H1 (cell line): ENCODE data around the gene KCNC1. TPM values are rescaled to one million over a fixed set of nuclear protein-coding genes. Genes with fewer than 3 reads are reported as not detected.

Experiments
- CTCF ChIA-PET: fragments of 300-600 bp; sonication (Branson Sonifier 250); formaldehyde crosslinking; loops from one replicate; lab custom pipeline; 2021; ENCODE audit not compliant: partially characterized antibody; lab: Charles Lee
- POLR2A ChIA-PET: fragments of 300-600 bp; sonication (Branson Sonifier 250); formaldehyde crosslinking; loops from one replicate; lab custom pipeline; 2021; ENCODE audit warnings: inconsistent platforms; ENCODE audit not compliant: partially characterized antibody; lab: Charles Lee
- DNase-seq, 2 experiments: peaks; one replicate each; pipeline versions ENCODE4 v3.0.0 to v3.0.0-alpha.2; 2010 to 2022; ENCODE audit warnings: low spot score in 2 of 2, low read depth in 1 of 2, mixed read lengths in 1 of 2
- FAIRE-seq: peaks from 2 replicates; lab custom pipeline; 2011; peaks lifted over from hg19 to GRCh38; lab: Jason Lieb, UNC
- H2AFZ ChIP-seq: 2 replicates; pipeline ENCODE4 v1.8.1; 2012; ENCODE audit warnings: low read length, inconsistent platforms
- H2AK5ac ChIP-seq: 2 replicates; pipeline ENCODE4 v1.6.1; 2013; ENCODE audit warnings: low read depth, low read length
- H2BK120ac ChIP-seq: replicated peaks from 2 replicates; pipeline ENCODE3; 2013; ENCODE audit warnings: low read depth, low read length, inconsistent platforms
- H2BK12ac ChIP-seq: 2 replicates; pipeline ENCODE4 v1.6.1; 2013; ENCODE audit warnings: low read depth, low read length
- H2BK15ac ChIP-seq: 2 replicates; pipeline ENCODE4 v1.6.1; 2013; ENCODE audit warnings: low read length
- H2BK20ac ChIP-seq: 2 replicates; pipeline ENCODE4 v1.6.1; 2013; ENCODE audit warnings: low read length
- H2BK5ac ChIP-seq: 2 replicates; pipeline ENCODE4 v1.6.1; 2013; ENCODE audit warnings: low read depth, low read length
- H3K14ac ChIP-seq: 2 replicates; pipeline ENCODE4 v1.6.1; 2013; ENCODE audit warnings: inconsistent platforms; ENCODE audit not compliant: insufficient read length
- H3K18ac ChIP-seq: 2 replicates; pipeline ENCODE4 v1.6.1; 2013; ENCODE audit warnings: low read length; ENCODE audit errors: extremely low read depth
- H3K23ac ChIP-seq: 2 replicates; pipeline ENCODE4 v1.6.1; 2013; ENCODE audit warnings: inconsistent platforms; ENCODE audit not compliant: insufficient read length
- H3K23me2 ChIP-seq: 2 replicates; pipeline ENCODE4 v1.6.1; 2013; ENCODE audit warnings: low read depth, low read length
- H3K27ac ChIP-seq: 2 replicates; pipeline ENCODE4 v1.6.1; 2011; ENCODE audit warnings: low read depth, low read length, inconsistent platforms
- H3K27me3 ChIP-seq, 4 experiments: replicated peaks in 1 of 4; 1 replicate in 1 of 4; 2 replicates in 3 of 4; pipeline versions ENCODE4 v1.6.1 to v1.8.1; 2011 to 2013; ENCODE audit warnings: low read length in 3 of 4, mild to moderate bottlenecking in 3 of 4, inconsistent platforms in 2 of 4, mixed read lengths in 2 of 4, moderate library complexity in 1 of 4; ENCODE audit not compliant: control insufficient read depth in 3 of 4, insufficient read depth in 3 of 4; ENCODE audit errors: extremely low read depth in 1 of 4
- H3K36me3 ChIP-seq, 4 experiments: 2 replicates each; pipeline versions ENCODE4 v1.6.1 to v1.8.1; 2011 to 2013; ENCODE audit warnings: mild to moderate bottlenecking in 4 of 4, low read length in 3 of 4, moderate library complexity in 2 of 4, control low read depth in 1 of 4, inconsistent platforms in 1 of 4; ENCODE audit not compliant: insufficient read depth in 4 of 4, control insufficient read depth in 2 of 4
- H3K4ac ChIP-seq: replicated peaks from 2 replicates; pipeline ENCODE3; 2013; ENCODE audit warnings: low read length, low read depth, mixed read lengths, inconsistent platforms; ENCODE audit not compliant: insufficient read length
- H3K4me1 ChIP-seq, 4 experiments: replicated peaks in 1 of 4; 1 replicate in 1 of 4; 2 replicates in 3 of 4; pipeline versions ENCODE4 v1.6.1 to v1.8.1; 2011 to 2013; ENCODE audit warnings: low read length in 3 of 4, inconsistent platforms in 2 of 4, mixed read lengths in 1 of 4; ENCODE audit not compliant: insufficient read depth in 4 of 4, control insufficient read depth in 3 of 4
- H3K4me2 ChIP-seq, 2 experiments: 2 replicates each; pipeline versions ENCODE4 v1.6.1 to v1.8.1; 2011 to 2013; ENCODE audit warnings: low read depth in 2 of 2, low read length in 2 of 2, control low read depth in 1 of 2, inconsistent platforms in 1 of 2, mild to moderate bottlenecking in 1 of 2; ENCODE audit not compliant: insufficient read depth in 1 of 2
- H3K4me3 ChIP-seq, 4 experiments: fragments of 200-600, 300-600 bp in 1 of 4; sonication (generic), shearing (Covaris generic), sonication (Bioruptor Twin) in 1 of 4; 2 replicates each; pipeline versions ENCODE4 v1.5.1 to v1.8.1; 2011 to 2016; ENCODE audit warnings: low read length in 4 of 4, low read depth in 3 of 4, control low read depth in 2 of 4, inconsistent platforms in 2 of 4, mild to moderate bottlenecking in 2 of 4, mixed read lengths in 1 of 4, moderate library complexity in 1 of 4; ENCODE audit not compliant: insufficient read depth in 2 of 4; ENCODE audit errors: extremely low read depth in 1 of 4
- H3K56ac ChIP-seq: replicated peaks from 2 replicates; pipeline ENCODE3; 2013; ENCODE audit warnings: low read depth, mild to moderate bottlenecking, mixed read lengths, low read length, inconsistent platforms; ENCODE audit not compliant: insufficient read length
- H3K79me1 ChIP-seq: 2 replicates; pipeline ENCODE4 v1.6.1; 2013; ENCODE audit warnings: low read depth, low read length, control low read depth
- H3K79me2 ChIP-seq, 2 experiments: 2 replicates each; pipeline versions ENCODE4 v1.6.1 to v1.8.1; 2012 to 2013; ENCODE audit warnings: low read length in 2 of 2, mild to moderate bottlenecking in 2 of 2, inconsistent platforms in 1 of 2; ENCODE audit not compliant: insufficient read depth in 2 of 2, control insufficient read depth in 1 of 2
- H3K9ac ChIP-seq, 4 experiments: replicated peaks in 1 of 4; 1 replicate in 1 of 4; 2 replicates in 3 of 4; pipeline versions ENCODE4 v1.6.1 to v1.8.1; 2011 to 2013; ENCODE audit warnings: low read depth in 3 of 4, low read length in 3 of 4, control low read depth in 2 of 4, mild to moderate bottlenecking in 2 of 4, moderate library complexity in 2 of 4, inconsistent platforms in 1 of 4; ENCODE audit errors: extremely low read depth in 1 of 4
- H3K9me3 ChIP-seq, 2 experiments: 2 replicates each; pipeline versions ENCODE4 v1.6.1 to v1.8.1; 2012 to 2013; ENCODE audit warnings: mild to moderate bottlenecking in 2 of 2, moderate library complexity in 2 of 2, control low read depth in 1 of 2, inconsistent platforms in 1 of 2, low read depth in 1 of 2, low read length in 1 of 2, mixed read lengths in 1 of 2; ENCODE audit not compliant: insufficient read depth in 2 of 2
- H4K20me1 ChIP-seq, 2 experiments: replicated peaks in 1 of 2; 2 replicates each; pipeline versions ENCODE3 to v1.8.1; 2011 to 2013; ENCODE audit warnings: inconsistent platforms in 2 of 2, low read length in 2 of 2, mild to moderate bottlenecking in 1 of 2; ENCODE audit not compliant: insufficient read depth in 2 of 2, control insufficient read depth in 1 of 2
- H4K5ac ChIP-seq: 2 replicates; pipeline ENCODE4 v1.6.1; 2013; ENCODE audit warnings: low read length, low read depth, mixed read lengths, inconsistent platforms; ENCODE audit not compliant: insufficient read length
- H4K8ac ChIP-seq: 2 replicates; pipeline ENCODE4 v1.8.0; 2013; ENCODE audit warnings: mild to moderate bottlenecking, moderate library complexity, low read length, inconsistent platforms; ENCODE audit not compliant: insufficient read depth; ENCODE audit errors: extremely low read depth
- H4K91ac ChIP-seq: replicated peaks from 2 replicates; pipeline ENCODE3; 2013; ENCODE audit warnings: low read length, mixed read lengths, inconsistent platforms; ENCODE audit not compliant: insufficient read length
- ATF2 ChIP-seq: IDR thresholded peaks from 2 replicates; pipeline ENCODE4 v1.6.1; 2012; ENCODE audit warnings: low read length, inconsistent platforms
- CEBPB ChIP-seq: IDR thresholded peaks from 2 replicates; pipeline ENCODE4 v1.6.1; 2012; ENCODE audit warnings: low read depth, low read length
- GTF2F1 ChIP-seq: IDR thresholded peaks from 2 replicates; pipeline ENCODE4 v1.6.1; 2012; ENCODE audit warnings: low read depth, low read length, improper control_type of control experiment, borderline replicate concordance
- HDAC2 ChIP-seq, 2 experiments: fragments of 300-600 bp in 1 of 2; sonication (generic) in 1 of 2; IDR thresholded peaks; 2 replicates each; pipeline ENCODE4 v1.6.1; 2011 to 2012; ENCODE audit warnings: low read depth in 2 of 2, low read length in 2 of 2, mild to moderate bottlenecking in 2 of 2, moderate library complexity in 2 of 2, borderline replicate concordance in 1 of 2, inconsistent platforms in 1 of 2
- JUN ChIP-seq: IDR thresholded peaks from 2 replicates; pipeline ENCODE4 v1.6.1; 2011; ENCODE audit warnings: low read depth, mild to moderate bottlenecking, improper control_type of control experiment, low read length
- JUND ChIP-seq: IDR thresholded peaks from 2 replicates; pipeline ENCODE4 v1.6.1; 2011; ENCODE audit warnings: mild to moderate bottlenecking, improper control_type of control experiment, low read length
- MAX ChIP-seq: IDR thresholded peaks from 2 replicates; pipeline ENCODE4 v1.6.1; 2012; ENCODE audit warnings: inconsistent platforms
- RAD21 ChIP-seq, 2 experiments: IDR thresholded peaks in 1 of 2; conservative IDR thresholded peaks in 1 of 2; 2 replicates each; pipeline ENCODE4 v1.6.1; 2011; ENCODE audit warnings: low read depth in 2 of 2, low read length in 2 of 2, improper control_type of control experiment in 1 of 2, inconsistent platforms in 1 of 2, mild to moderate bottlenecking in 1 of 2, moderate library complexity in 1 of 2
- SP2 ChIP-seq: IDR thresholded peaks from 2 replicates; pipeline ENCODE4 v1.6.1; 2012; ENCODE audit warnings: mild to moderate bottlenecking, low read length, inconsistent platforms
- TAF1 ChIP-seq: IDR thresholded peaks from 2 replicates; pipeline ENCODE4 v1.6.1; 2011; ENCODE audit warnings: mild to moderate bottlenecking, low read depth, low read length
- USF2 ChIP-seq: IDR thresholded peaks from 2 replicates; pipeline ENCODE4 v1.6.1; 2011; ENCODE audit warnings: low read length, improper control_type of control experiment
- WGBS, 2 experiments: shearing (Covaris generic) in 1 of 2; methylation state at CpG; one replicate each; pipeline versions ENCODE4 v1.1.6 to v1.1.7; 2013 to 2015; ENCODE audit warnings: low lambda C conversion rate in 2 of 2, mixed read lengths in 2 of 2, inconsistent platforms in 1 of 2, low coverage in 1 of 2, missing lambda C conversion rate in 1 of 2; ENCODE audit not compliant: insufficient replicate concordance in 2 of 2, insufficient coverage in 1 of 2, insufficient read length in 1 of 2; ENCODE audit errors: extremely low coverage in 1 of 2, missing lambda C conversion rate in 1 of 2; 5-methylcytosine and 5-hydroxymethylcytosine counted together
- polyA plus RNA-seq, 7 experiments: library from polyadenylated mRNA; depleted of rRNA in 3 of 7; stranded (reverse) in 5 of 7; unstranded in 2 of 7; fragments of >200 nt in 5 of 7; fragments of 200-250 nt in 2 of 7; gene quantifications; 1 replicate in 5 of 7; 2 replicates in 1 of 7; 4 replicates in 1 of 7; pipeline versions ENCODE4 v1.2.1 to v1.2.3, GENCODE V29; 2011 to 2013; ENCODE audit warnings: missing spikeins in 2 of 7, mixed read lengths in 2 of 7
- total RNA-seq: library from RNA; stranded (reverse); fragmentation: NEBNext Ultra II Directional; extraction: Animal tissue kit (Norgen Biotek cat#: 25700); gene quantifications from 2 replicates; pipeline ENCODE4 v1.2.1, GENCODE V29; 2021

KCNC1 gene
- total and polyA plus RNA-seq, 2 of the 8 experiments (the other 6 are each of a cell fraction or from before 2014, with no cell fraction given) = 0.11 to 0.26 TPM

DNA sequence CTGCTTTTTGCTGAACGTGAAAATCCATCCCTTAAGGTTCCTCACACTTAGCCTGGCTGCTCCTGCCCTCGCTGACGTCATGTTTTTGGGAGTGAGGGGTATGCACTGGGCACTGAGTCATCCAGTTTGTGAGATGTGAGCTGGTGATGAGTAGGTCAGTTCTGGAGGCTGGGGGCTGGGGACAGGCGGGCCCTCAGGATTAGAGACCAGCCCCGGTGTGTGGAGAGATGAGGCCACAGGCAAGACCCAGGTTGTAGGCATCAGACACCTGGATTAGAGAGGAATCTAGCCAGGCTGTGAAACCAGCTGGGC lies 9.2 kb downstream of the KCNC1 start:
- H2BK12ac ChIP-seq = no peak overlapping the region
- CTCF ChIA-PET = interaction anchor here (1.3 to 16.5 kb wide), 10 partner anchors 8 to 235 kb away, joined by 3 to 290 read pairs (median 9); partner anchors contain the start of genes KCNC1 and MYOD1
- H3K27me3 ChIP-seq = peaks cover 0 to 6% (median 2%) of the 10 kb centered on the region in 4 experiments; a peak in 5 of 7 replicates
- H3K4ac ChIP-seq = no peak overlapping the region
- POLR2A ChIA-PET = no interaction called here
- H2AK5ac ChIP-seq = no peak overlapping the region
- no peak overlapping the region for H2BK15ac ChIP-seq
- H2BK120ac ChIP-seq = no peak overlapping the region
- H3K18ac ChIP-seq = no peak overlapping the region
- no peak overlapping the region for H3K56ac ChIP-seq
- no peaks in the 10 kb centered on the region for H3K79me2 ChIP-seq
- no peak overlapping the region for H3K9ac ChIP-seq
- DNase-seq = no peak
- no peak overlapping the region for H4K5ac ChIP-seq
- peaks cover 0 to 7% (median 3%) of the 10 kb centered on the region in 4 experiments; a peak in 6 of 7 replicates for H3K4me1 ChIP-seq
- no peak overlapping the region for H3K4me3 ChIP-seq
- TF ChIP-seq RAD21 (IDR thresholded peaks at IDR 0.05 in 1 of 2, conservative IDR thresholded peaks at IDR 0.05 in 1 of 2; ENCODE audit: low read depth in 2 of 2, low read length in 2 of 2) (no peak), USF2 (no peak), TAF1 (no peak), JUN (no peak), JUND (no peak), GTF2F1 (no peak), ATF2 (no peak), HDAC2 (IDR thresholded peaks at IDR 0.05; ENCODE audit: borderline replicate concordance in 1 of 2, low read depth in 2 of 2, low read length in 2 of 2) (no peak), CEBPB (no peak), SP2 (no peak), MAX (no peak)
- TF ChIP-seq, all 59 proteins: peak for 0
- no peak overlapping the region for H3K27ac ChIP-seq
- no peaks in the 10 kb centered on the region for H3K36me3 ChIP-seq
- no peaks in the 10 kb centered on the region for H3K9me3 ChIP-seq
- H3K4me2 ChIP-seq = no peak overlapping the region
- peaks cover 0 to 5% of the 10 kb centered on the region in 2 experiments for H4K20me1 ChIP-seq
- peaks cover 4% of the 10 kb centered on the region; the same call in 1 of the 2 replicates for H3K23me2 ChIP-seq
- no peak overlapping the region for H4K8ac ChIP-seq
- no peaks in the 10 kb centered on the region for H3K79me1 ChIP-seq
- 75% methylated on average over 5 of the region's 5 CpGs; no CpG with 5 or more reads in 1 of the 2 experiments for WGBS, 2 experiments
- H4K91ac ChIP-seq = no peak overlapping the region
- H3K23ac ChIP-seq = no peak overlapping the region
- FAIRE-seq = no peak
- no peak overlapping the region for H2BK20ac ChIP-seq
- H2BK5ac ChIP-seq = no peak overlapping the region
- no peak overlapping the region for H3K14ac ChIP-seq
- no peak overlapping the region for H2AFZ ChIP-seq
